ENCODE measurements around the gene NCR2. TPM values are rescaled to one million over a fixed set of nuclear protein-coding genes. Genes with fewer than 3 reads are reported as not detected.

NCR2 gene
- total RNA-seq, 1 experiment from 2014 or later: not detected

- no peak overlapping the region for H2AFZ ChIP-seq (ENCODE audit: low read length)
- H3K4me2 ChIP-seq (ENCODE audit: insufficient read depth, insufficient read length, low read length): peak overlapping the region; percentile 76
- no peak overlapping the region for H3K14ac ChIP-seq (ENCODE audit: insufficient read depth, low read length)
- H3K79me1 ChIP-seq (ENCODE audit: insufficient read depth, low read depth, low read length, poor library complexity, severe bottlenecking): no peaks in the 10 kb centered on the region
- H2AK5ac ChIP-seq (ENCODE audit: insufficient read length, low read length): no peak overlapping the region
- no peak overlapping the region for H3K56ac ChIP-seq (ENCODE audit: insufficient read length, low read depth, low read length)
- no peak overlapping the region for H3K4ac ChIP-seq (ENCODE audit: low read depth, low read length)
- Mint-ChIP-seq H3K27me3 (ENCODE audit: low read depth) (peaks cover 98% of the 10 kb centered on the region), H3K9me3 (peaks cover 0 to 7% of the 10 kb centered on the region in 2 experiments; a peak in 3 of 5 replicates), H3K4me1 (peaks cover 34 to 52% of the 10 kb centered on the region in 2 experiments), H3K4me3 (peak overlapping the region in 1 of 2 experiments; percentile 76; a peak in 4 of 5 replicates), H3K27ac (no peak overlapping the region), H3K36me3 (ENCODE audit: insufficient read depth in 1 of 3, low read depth in 3 of 3) (no peaks in the 10 kb centered on the region; a peak in 1 of 7 replicates)
- no peak overlapping the region for H2BK20ac ChIP-seq (ENCODE audit: low read depth, low read length, poor library complexity, severe bottlenecking)
- H4K20me1 ChIP-seq (ENCODE audit: control insufficient read depth, insufficient read depth, insufficient read length): peaks cover 3% of the 10 kb centered on the region
- H4K8ac ChIP-seq (replicated peaks; ENCODE audit: insufficient read length, low read depth, low read length): no peak overlapping the region
- no CpG with 5 or more reads among the region's 30 CpGs for WGBS (ENCODE audit: extremely low coverage, insufficient read length, low lambda C conversion rate)
- peak; percentile 49 for DNase-seq
- H3K27ac ChIP-seq (ENCODE audit: insufficient read length, low read depth, low read length): no peak overlapping the region
- no peak overlapping the region for H2BK15ac ChIP-seq (ENCODE audit: low read depth, low read length)
- H4K91ac ChIP-seq (ENCODE audit: insufficient read length, low read depth, low read length): no peak overlapping the region
- H3T11ph ChIP-seq (ENCODE audit: low read length): no peak overlapping the region
- no peak overlapping the region for H4K5ac ChIP-seq (ENCODE audit: insufficient read length, low read depth, low read length)
- TF ChIP-seq CTCF (conservative IDR thresholded peaks at IDR 0.05): no peak
- no peak overlapping the region for H3K9ac ChIP-seq (ENCODE audit: extremely low read depth, insufficient read length, low read length)
- H3K18ac ChIP-seq (ENCODE audit: insufficient read length, low read depth, low read length): no peak overlapping the region
- no peaks in the 10 kb centered on the region for H3K79me2 ChIP-seq (ENCODE audit: insufficient read depth, low read length)
- H3K9me3 ChIP-seq (ENCODE audit: control insufficient read depth, low read depth, low read length): no peaks in the 10 kb centered on the region
- H2BK120ac ChIP-seq (ENCODE audit: low read depth, low read length, poor library complexity, severe bottlenecking): no peak overlapping the region
- H2BK5ac ChIP-seq (ENCODE audit: insufficient read length, low read length): no peak overlapping the region
- no peak overlapping the region for H3K23ac ChIP-seq (ENCODE audit: insufficient read length, low read depth, low read length)
- no peak overlapping the region for H2BK12ac ChIP-seq (ENCODE audit: insufficient read length, low read depth, low read length)
- H3K4me1 ChIP-seq (ENCODE audit: insufficient read depth, low read length): peaks cover 4% of the 10 kb centered on the region; the same call in 1 of the 2 replicates
- H3K27me3 ChIP-seq (ENCODE audit: insufficient read depth, low read length): peaks cover 79% of the 10 kb centered on the region
- H3K23me2 ChIP-seq (ENCODE audit: insufficient read length, low read depth, low read length, poor library complexity, severe bottlenecking): peaks cover 22% of the 10 kb centered on the region
These were observed 40.3 kb downstream of the NCR2 start for GRCh38 chr6:41375598-41376151.

Data from H9 (cell line).